ENCODE results near the gene CRNKL1. TPM values are rescaled to one million over a fixed set of nuclear protein-coding genes. Genes with fewer than 3 reads are reported as not detected.

The CRNKL1 gene
- total RNA-seq, 1 experiment from 2014 or later = 20.4 TPM

GRCh38 chr20:19995220-19995863, 56.9 kb downstream of the CRNKL1 start:
- RAD21 ChIA-PET (ENCODE audit: low non-redundant PET in 1 of 2, low total read pairs in 2 of 2, uncharacterized antibody in 2 of 2, unreplicated experiment in 2 of 2) = no interaction called here
- BruUV-seq (replicated peaks) = no TSS peak
- no peaks in the 10 kb centered on the region for H3K79me2 ChIP-seq (ENCODE audit: insufficient read depth, low read length)
- POLR2A ChIA-PET = no interaction called here
- ATAC-seq (peak; percentile 26; the same call in 1 of the 2 replicates), DNase-seq (ENCODE audit: low read depth, low spot score) (peak; percentile 21)
- H3K27ac ChIP-seq (ENCODE audit: low read depth, low read length) = no peak overlapping the region
- CTCF ChIA-PET = interaction anchor here (1.4 to 2.8 kb wide), 3 partner anchors 19 to 212 kb away, joined by 5 to 14 read pairs (median 5); partner anchors contain the start of gene NAA20
- H4K20me1 ChIP-seq (ENCODE audit: insufficient read depth) = no peaks in the 10 kb centered on the region
- H3K27me3 ChIP-seq (ENCODE audit: insufficient read depth, low read length) = no peaks in the 10 kb centered on the region; the same call in 1 of the 2 replicates
- H3K9ac ChIP-seq (ENCODE audit: low read length) = no peak overlapping the region
- TF ChIP-seq FOSL1 (IDR thresholded peaks at IDR 0.05; ENCODE audit: low read depth) (no peak), SP1 (IDR thresholded peaks at IDR 0.05; ENCODE audit: low read depth) (no peak), CTCF (IDR thresholded peaks at IDR 0.05 in 2 of 3, conservative IDR thresholded peaks at IDR 0.05 in 1 of 3; ENCODE audit: borderline replicate concordance in 1 of 3, insufficient read depth in 1 of 3, low read depth in 2 of 3, low read length in 2 of 3) (peak; percentile 68 to 91 (median 74)), EZH2phosphoT487 (IDR thresholded peaks at IDR 0.05; ENCODE audit: borderline replicate concordance) (no peak), EGR1 (IDR thresholded peaks at IDR 0.05; ENCODE audit: low read depth) (no peak), SIN3A (IDR thresholded peaks at IDR 0.05; ENCODE audit: low read depth) (no peak), EZH2 (IDR thresholded peaks at IDR 0.05) (no peak), YY1 (IDR thresholded peaks at IDR 0.05; ENCODE audit: extremely low read depth, insufficient replicate concordance, low read depth, low read length) (no peak), RAD21 (IDR thresholded peaks at IDR 0.05; ENCODE audit: low read depth) (peak; percentile 81)
- H3K36me3 ChIP-seq (ENCODE audit: control insufficient read depth in 1 of 2, insufficient read depth in 2 of 2, low read length in 2 of 2) = no peaks in the 10 kb centered on the region
- no peaks in the 10 kb centered on the region for H3K9me2 ChIP-seq (ENCODE audit: insufficient read depth)
- H3K4me3 ChIP-seq (replicated peaks in 1 of 2; ENCODE audit: low read depth in 1 of 2, low read length in 2 of 2) = no peak overlapping the region
- no peaks in the 10 kb centered on the region for H3K9me3 ChIP-seq (ENCODE audit: control insufficient read depth in 1 of 2, insufficient read depth in 1 of 2, low read depth in 1 of 2, low read length in 2 of 2)
- peak overlapping the region; percentile 57 for H2AFZ ChIP-seq (ENCODE audit: low read depth, low read length, poor library complexity, severe bottlenecking)
- intact Hi-C loops (cut with micrococcal nuclease) = loop anchor here (1.0 kb wide), 2 partner anchors 210 to 307 kb away; no protein-coding TSS in a partner anchor
- peaks cover 32 to 44% of the 10 kb centered on the region in 2 experiments for H3K4me1 ChIP-seq (ENCODE audit: control insufficient read depth in 1 of 2, insufficient read depth in 2 of 2, low read length in 2 of 2)
- H3K4me2 ChIP-seq (ENCODE audit: low read length) = peak overlapping the region; percentile 72; the same call in 1 of the 2 replicates
